ENCODE data around the gene CD200R1L. TPM values are rescaled to one million over a fixed set of nuclear protein-coding genes. Genes with fewer than 3 reads are reported as not detected.

Gene CD200R1L
- total RNA-seq, 1 donor from 2014 or later = not detected

DNA sequence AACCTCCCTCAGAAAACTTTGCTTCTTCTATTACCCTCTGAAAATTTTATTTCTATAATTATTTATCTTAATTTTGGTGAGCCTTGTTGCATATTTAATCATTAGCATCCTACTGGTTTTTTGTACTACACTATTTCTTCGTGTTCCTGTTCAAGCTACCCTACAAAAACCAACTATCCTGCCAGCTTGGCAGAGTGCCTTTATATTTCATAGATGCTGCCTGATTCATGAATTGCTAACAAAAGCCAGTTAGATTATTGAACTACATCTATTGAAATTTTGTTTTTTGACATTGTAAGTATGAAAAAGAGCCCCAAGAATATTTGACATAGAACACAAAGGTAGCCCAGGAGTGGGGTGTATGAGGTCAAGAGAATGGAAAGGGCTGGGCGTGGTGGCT lies 78.9 kb downstream of the CD200R1L start:
- DNase-seq (ENCODE audit: low spot score) = no peak

GRCh38 chr3:112767177-112767576 lies 79.5 kb downstream of the CD200R1L start:
- DNase-seq (ENCODE audit: low spot score) = no peak

Other genes starting within 250 kb of the CD200R1L start
- gene CCDC80, start 205.7 kb downstream of the CD200R1L start, total RNA-seq (ENCODE audit: insufficient read depth, low replicate concordance) = 102 TPM
- gene CD200R1, start 128.2 kb upstream of the CD200R1L start, total RNA-seq (ENCODE audit: insufficient read depth, low replicate concordance) = 14.2 TPM
- 29.9 TPM for gene GTPBP8, start 144.1 kb upstream of the CD200R1L start, total RNA-seq (ENCODE audit: insufficient read depth, low replicate concordance)